SJCRH30 (cell line): ENCODE results near the gene KCNS1. TPM values are rescaled to one million over a fixed set of nuclear protein-coding genes. Genes with fewer than 3 reads are reported as not detected.
A peak's percentile ranks its signal among the peaks of the same experiment; 100 is the strongest.

ENCODE experiments used
- DNase-seq, 2 experiments: peaks; one replicate each; pipeline ENCODE4 v3.0.0-alpha.2; 2015 to 2020
- H3K27ac ChIP-seq: fragments of 250-450 bp; sonication (Bioruptor Pico); 2 replicates; pipeline ENCODE4 v1.5.1; 2020; ENCODE audit warnings: mild to moderate bottlenecking, moderate library complexity
- H3K27me3 ChIP-seq: fragments of 250-450 bp; sonication (Bioruptor Pico); 2 replicates; pipeline ENCODE4 v1.5.1; 2020; ENCODE audit warnings: mild to moderate bottlenecking, moderate library complexity
- H3K36me3 ChIP-seq: fragments of 250-450 bp; sonication (Bioruptor Pico); 2 replicates; pipeline ENCODE4 v1.5.1; 2020; ENCODE audit warnings: mild to moderate bottlenecking, moderate library complexity
- H3K4me1 ChIP-seq: fragments of 250-450 bp; sonication (Bioruptor Pico); 2 replicates; pipeline ENCODE4 v1.5.1; 2020; ENCODE audit warnings: mild to moderate bottlenecking, moderate library complexity
- H3K4me3 ChIP-seq: fragments of 250-450 bp; sonication (Bioruptor Pico); 2 replicates; pipeline ENCODE4 v1.5.1; 2020; ENCODE audit warnings: mild to moderate bottlenecking, moderate library complexity
- H3K9me3 ChIP-seq: fragments of 250-450 bp; sonication (Bioruptor Pico); replicated peaks from 2 replicates; pipeline ENCODE4 v1.5.1; 2020; ENCODE audit warnings: mild to moderate bottlenecking, moderate library complexity
- total RNA-seq: library from RNA; depleted of rRNA; stranded (reverse); fragments of >200 nt; shearing (Covaris generic); gene quantifications from 2 replicates; pipeline ENCODE4 v1.2.3, GENCODE V29; 2014

KCNS1 gene
- total RNA-seq, 1 experiment from 2014 or later = not detected

DNA sequence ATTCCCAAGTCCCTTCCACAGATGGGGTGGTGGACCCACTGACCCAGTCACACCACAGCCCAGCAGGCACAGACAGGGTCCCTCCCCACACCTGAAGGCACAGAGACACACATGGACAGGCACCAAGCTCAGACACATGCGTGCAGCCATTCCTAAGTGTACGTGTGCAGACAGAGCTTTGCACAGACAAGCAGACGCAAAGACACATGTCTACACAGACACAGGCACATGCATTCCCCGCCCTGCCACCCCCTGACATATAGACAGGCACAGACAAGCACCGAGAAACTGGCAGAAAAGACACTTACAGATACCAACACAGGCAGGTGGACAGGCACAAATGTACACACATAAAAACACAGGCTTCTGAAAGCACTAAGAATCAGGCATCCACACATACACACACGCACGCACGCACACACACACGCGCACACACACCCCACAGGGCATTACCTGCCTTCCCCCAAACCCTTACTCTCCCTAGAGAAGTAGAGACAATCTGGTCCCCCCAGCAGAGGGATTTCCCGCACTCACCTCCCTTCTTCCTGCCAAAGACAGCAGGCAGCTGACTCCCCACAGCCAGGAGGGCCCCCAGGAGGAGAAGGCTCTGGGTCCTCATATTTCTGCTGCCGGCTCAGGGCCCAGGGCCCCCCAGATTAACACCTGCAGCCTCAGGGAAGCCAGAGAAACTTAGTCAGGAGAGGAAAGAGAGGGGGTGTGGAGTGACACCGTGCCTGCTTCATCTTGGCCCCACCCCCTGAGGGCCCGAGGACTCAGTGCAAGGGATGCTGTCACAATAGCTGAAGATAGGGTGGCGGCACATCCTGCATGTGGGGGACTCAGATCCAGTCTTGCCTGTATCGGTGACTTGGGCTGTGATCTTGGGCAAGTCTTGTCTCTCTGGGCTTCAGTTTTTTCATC, 13.8 kb upstream of the KCNS1 start, which contains the start of gene WFDC5:
Gene WFDC5, minus strand, starts transcription at position 710 of the 921 bp plus-strand sequence. Its CDS starts 91 bp downstream, at position 619.
- H3K4me3 ChIP-seq = no peak within 1 kb of the TSS
- H3K36me3 ChIP-seq = no peaks in the 10 kb centered on the region
- no peak for DNase-seq
- H3K4me1 ChIP-seq = no peaks in the 10 kb centered on the region
- H3K27ac ChIP-seq = no peak within 1 kb of the TSS
- H3K9me3 ChIP-seq = no peaks in the 10 kb centered on the region
- peaks cover 10% of the 10 kb centered on the region for H3K27me3 ChIP-seq

DNA sequence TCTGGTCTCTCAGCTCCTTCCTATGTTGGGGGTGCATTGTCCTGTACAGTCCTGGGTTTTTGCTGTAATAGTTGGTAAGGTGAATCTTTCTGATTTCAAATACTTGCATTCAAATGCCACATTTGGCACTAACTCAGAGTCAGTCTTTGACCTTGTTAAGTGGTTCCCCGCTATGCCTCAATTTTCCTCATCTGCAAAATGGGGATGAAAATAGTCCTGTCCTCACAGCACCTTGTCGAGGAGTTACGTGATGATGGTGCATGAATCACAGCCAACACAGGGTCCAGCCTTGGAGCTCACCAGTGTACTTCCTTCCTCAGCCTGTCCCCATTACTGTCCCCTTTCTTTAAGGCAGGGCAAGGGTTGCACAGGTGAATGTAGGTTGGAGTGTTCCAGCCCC, 12.9 kb upstream of the KCNS1 start:
- DNase-seq = no peak
- H3K4me3 ChIP-seq = no peak overlapping the region
- H3K27me3 ChIP-seq = peaks cover 10% of the 10 kb centered on the region
- H3K4me1 ChIP-seq = no peaks in the 10 kb centered on the region
- no peaks in the 10 kb centered on the region for H3K9me3 ChIP-seq
- no peak overlapping the region for H3K27ac ChIP-seq
- H3K36me3 ChIP-seq = no peaks in the 10 kb centered on the region

DNA sequence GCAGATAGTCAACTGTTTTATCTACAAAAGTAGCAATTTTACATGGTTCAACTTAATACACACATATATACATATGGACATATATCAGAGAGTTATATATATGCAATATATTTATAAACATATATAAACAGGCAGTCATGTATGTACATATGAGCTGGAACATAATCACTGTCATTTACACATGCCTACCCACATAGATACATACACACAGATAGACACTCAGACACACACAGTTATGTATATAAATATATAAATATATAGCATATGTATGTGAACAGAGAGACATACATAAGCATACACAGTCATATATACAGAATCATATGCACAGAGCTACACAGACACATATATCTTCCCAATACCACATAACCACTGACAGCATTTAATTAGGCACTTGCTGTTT, 11.8 kb upstream of the KCNS1 start:
- no peaks in the 10 kb centered on the region for H3K4me1 ChIP-seq
- H3K27me3 ChIP-seq = peaks cover 6% of the 10 kb centered on the region
- H3K9me3 ChIP-seq = no peaks in the 10 kb centered on the region
- DNase-seq = no peak
- H3K36me3 ChIP-seq = no peaks in the 10 kb centered on the region
- H3K27ac ChIP-seq = no peak overlapping the region
- no peak overlapping the region for H3K4me3 ChIP-seq

DNA sequence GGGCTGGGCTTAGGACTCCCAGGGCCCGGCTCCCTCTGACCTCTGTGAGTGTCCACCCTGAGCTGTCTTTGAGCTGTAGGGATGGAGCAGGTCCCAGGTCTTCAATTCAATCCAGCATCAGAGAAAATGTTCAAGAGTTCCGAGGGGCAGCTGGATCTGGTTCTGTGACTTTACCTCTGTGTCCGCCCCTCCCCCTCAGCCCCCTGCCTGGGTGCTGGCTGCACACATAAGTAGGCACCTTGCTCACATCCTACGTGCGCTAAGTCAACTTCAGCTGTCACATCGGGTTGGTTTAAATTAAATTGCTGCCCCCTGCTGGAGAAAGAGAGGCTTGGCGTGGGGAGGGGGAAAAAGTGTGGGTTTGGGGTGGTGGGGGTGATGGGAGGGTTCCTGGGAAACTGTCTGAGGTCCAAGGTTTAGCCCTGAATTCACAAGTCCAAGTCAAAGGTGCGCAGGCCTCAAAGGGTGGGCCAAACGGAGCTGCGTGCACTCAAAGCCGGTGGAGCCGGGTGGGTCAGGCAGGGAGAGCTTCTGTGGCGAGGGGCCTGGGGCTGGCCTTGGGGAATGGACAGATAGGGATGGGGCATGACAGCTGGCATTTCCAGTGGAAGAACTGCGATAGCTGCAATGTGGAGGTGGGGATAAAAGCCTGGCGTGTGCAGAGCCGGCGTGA, 11.0 kb upstream of the KCNS1 start:
- Histone ChIP-seq H3K4me1 (no peaks in the 10 kb centered on the region), H3K36me3 (no peaks in the 10 kb centered on the region), H3K4me3 (no peak overlapping the region), H3K9me3 (no peaks in the 10 kb centered on the region), H3K27ac (no peak overlapping the region), H3K27me3 (peaks cover 6% of the 10 kb centered on the region; the same call in 1 of the 2 replicates)
- DNase-seq = peak in 1 of 2 experiments; percentile 51

DNA sequence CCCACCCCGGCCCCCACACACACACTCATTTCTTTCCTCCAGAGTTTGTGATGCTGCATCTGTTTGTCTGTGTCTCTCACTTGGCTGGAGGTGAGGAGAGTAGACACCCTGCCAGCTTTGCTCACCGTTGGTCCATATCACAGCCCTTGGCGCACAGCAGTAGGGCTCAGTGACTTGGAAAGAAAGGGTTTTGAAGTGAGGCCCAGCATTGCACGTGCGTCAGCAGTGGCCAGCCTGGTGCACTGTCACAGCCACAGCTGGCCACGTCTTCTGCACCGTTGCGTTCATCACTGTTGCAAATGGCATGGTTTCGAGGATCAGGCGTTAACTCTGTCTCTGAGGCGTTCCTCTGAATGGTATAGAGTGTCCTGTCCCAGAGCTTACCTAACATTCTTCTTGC, 10.4 kb upstream of the KCNS1 start:
- DNase-seq = no peak
- Histone ChIP-seq H3K27me3 (peaks cover 6% of the 10 kb centered on the region; the same call in 1 of the 2 replicates), H3K27ac (no peak overlapping the region), H3K9me3 (no peaks in the 10 kb centered on the region; the same call in 1 of the 2 replicates), H3K4me3 (no peak overlapping the region), H3K36me3 (no peaks in the 10 kb centered on the region), H3K4me1 (no peaks in the 10 kb centered on the region)

DNA sequence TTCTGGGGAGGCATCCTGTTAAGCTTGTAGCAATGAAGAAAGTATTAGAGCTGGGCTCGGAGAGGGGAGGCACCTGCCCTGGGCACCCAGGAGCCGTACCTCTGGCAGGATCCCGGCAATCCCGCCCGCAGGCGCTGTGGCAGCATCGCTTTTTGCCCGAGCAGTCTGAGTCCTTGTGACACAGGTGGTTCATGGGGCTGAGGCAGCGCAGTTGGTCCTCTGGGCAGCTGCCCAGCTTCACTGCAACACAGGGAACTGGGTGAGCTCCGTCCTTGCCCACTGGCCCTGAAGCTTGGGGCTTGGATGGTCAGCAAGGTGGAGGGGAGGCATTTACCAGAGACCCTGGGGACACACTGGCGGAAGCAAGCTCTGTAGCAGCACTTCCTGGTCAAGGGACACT, 9.4 kb upstream of the KCNS1 start:
- no peak overlapping the region for H3K4me3 ChIP-seq
- no peak for DNase-seq
- no peaks in the 10 kb centered on the region for H3K36me3 ChIP-seq
- H3K27ac ChIP-seq = no peak overlapping the region
- H3K4me1 ChIP-seq = no peaks in the 10 kb centered on the region; the same call in 1 of the 2 replicates
- 0 out of 2 replicates have a peak, but pooled peaks cover 6% of the 10 kb centered on the region for H3K27me3 ChIP-seq
- H3K9me3 ChIP-seq = no peaks in the 10 kb centered on the region; the same call in 1 of the 2 replicates

DNA sequence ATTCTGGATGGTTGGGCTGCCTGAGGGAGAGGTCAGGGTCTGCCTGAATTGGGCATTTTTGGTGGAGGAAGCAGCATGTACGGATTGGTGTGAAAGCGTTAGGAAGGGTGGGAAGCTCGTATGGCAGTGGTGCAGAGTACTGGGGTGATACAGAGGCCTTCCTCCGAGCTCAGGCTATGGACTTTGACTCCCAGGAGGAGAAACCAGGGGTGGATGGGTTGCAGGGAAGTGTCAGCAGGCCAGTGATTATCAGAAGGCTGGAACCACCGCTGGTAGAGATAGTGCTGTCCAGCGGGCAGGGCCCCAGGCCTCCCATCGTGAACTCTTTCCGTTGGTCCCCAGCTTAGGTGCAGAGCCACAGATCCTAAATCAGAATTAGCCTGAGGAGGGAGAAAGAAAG, 8.7 kb upstream of the KCNS1 start:
- Histone ChIP-seq H3K27me3 (0 out of 2 replicates have a peak, but pooled peaks cover 6% of the 10 kb centered on the region), H3K4me1 (peaks cover 4% of the 10 kb centered on the region; the same call in 1 of the 2 replicates), H3K4me3 (no peak overlapping the region), H3K27ac (no peak overlapping the region), H3K36me3 (no peaks in the 10 kb centered on the region), H3K9me3 (no peaks in the 10 kb centered on the region; the same call in 1 of the 2 replicates)
- no peak for DNase-seq

DNA sequence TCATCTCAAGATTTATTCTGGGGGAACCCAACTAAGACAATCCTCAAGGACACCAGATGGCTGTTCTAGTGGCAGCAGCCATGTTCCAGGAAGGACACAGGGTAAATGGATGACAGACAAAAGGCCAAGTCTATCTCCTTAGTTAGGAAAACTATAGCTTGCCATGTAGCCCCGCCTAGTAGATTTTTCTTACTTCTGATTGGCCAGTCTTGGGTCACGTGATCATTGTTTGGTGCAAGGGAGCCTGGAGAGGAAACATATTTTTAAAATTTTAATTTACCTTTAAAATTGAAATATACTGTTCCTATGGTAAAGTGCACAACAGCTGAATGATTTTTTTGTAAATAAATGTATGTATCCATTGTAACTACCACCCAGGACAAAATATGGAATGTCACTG, 4.4 kb upstream of the KCNS1 start:
- peaks cover 4% of the 10 kb centered on the region; the same call in 1 of the 2 replicates for H3K4me1 ChIP-seq
- no peaks in the 10 kb centered on the region for H3K27me3 ChIP-seq
- H3K27ac ChIP-seq = peak overlapping the region; percentile 22; the same call in 1 of the 2 replicates
- peak; percentile 49 to 67 for DNase-seq
- peak overlapping the region; percentile 9; the same call in 1 of the 2 replicates for H3K4me3 ChIP-seq
- no peaks in the 10 kb centered on the region; the same call in 1 of the 2 replicates for H3K9me3 ChIP-seq
- H3K36me3 ChIP-seq = no peaks in the 10 kb centered on the region

DNA sequence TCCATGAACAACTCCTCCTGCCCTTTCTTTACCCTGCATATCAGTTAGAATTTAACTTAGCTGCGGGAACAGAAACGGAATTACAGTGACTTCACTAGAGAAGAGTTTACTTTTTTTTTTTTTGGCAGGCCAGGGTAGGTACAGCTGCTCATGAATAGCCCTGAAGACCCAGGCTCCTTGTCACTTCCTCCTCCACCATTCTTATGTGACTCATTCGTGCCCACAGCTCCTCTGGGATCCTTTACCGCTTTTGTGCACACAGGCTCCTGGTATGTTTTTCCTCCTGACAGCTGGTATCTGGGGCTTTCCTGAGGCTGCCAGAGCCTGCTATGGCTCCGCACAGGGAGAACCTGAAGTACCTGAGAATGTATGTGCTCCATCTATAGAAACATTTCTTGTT, 3.9 kb upstream of the KCNS1 start:
- Histone ChIP-seq H3K27ac (peak overlapping the region; percentile 22; the same call in 1 of the 2 replicates), H3K36me3 (no peaks in the 10 kb centered on the region), H3K4me3 (peak overlapping the region; percentile 9; the same call in 1 of the 2 replicates), H3K27me3 (no peaks in the 10 kb centered on the region), H3K4me1 (peaks cover 4% of the 10 kb centered on the region; the same call in 1 of the 2 replicates), H3K9me3 (no peaks in the 10 kb centered on the region; the same call in 1 of the 2 replicates)
- peak; percentile 80 to 82 for DNase-seq

DNA sequence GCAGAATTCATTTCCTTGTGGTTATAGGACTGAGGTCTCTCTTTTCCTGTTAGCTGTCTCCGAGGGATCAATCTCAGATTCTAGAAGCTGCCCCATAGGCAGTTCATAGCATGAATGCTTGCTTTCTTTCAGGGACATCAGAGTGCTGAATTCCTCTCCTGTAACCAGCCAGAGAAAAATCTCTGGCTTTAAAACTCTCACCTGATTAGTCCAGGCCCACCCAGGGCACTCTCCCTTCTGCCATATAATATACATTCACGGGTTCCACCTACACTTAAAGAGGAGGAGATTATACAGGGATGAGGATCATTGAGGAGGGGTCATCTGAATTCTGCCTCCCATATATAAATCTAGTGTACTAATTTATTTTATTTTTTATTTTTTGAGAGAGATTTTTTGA, 2.1 kb upstream of the KCNS1 start:
- DNase-seq = no peak
- Histone ChIP-seq H3K4me3 (no peak overlapping the region), H3K4me1 (peaks cover 4% of the 10 kb centered on the region; the same call in 1 of the 2 replicates), H3K27me3 (no peaks in the 10 kb centered on the region), H3K27ac (no peak overlapping the region), H3K9me3 (no peaks in the 10 kb centered on the region; the same call in 1 of the 2 replicates), H3K36me3 (no peaks in the 10 kb centered on the region)

DNA sequence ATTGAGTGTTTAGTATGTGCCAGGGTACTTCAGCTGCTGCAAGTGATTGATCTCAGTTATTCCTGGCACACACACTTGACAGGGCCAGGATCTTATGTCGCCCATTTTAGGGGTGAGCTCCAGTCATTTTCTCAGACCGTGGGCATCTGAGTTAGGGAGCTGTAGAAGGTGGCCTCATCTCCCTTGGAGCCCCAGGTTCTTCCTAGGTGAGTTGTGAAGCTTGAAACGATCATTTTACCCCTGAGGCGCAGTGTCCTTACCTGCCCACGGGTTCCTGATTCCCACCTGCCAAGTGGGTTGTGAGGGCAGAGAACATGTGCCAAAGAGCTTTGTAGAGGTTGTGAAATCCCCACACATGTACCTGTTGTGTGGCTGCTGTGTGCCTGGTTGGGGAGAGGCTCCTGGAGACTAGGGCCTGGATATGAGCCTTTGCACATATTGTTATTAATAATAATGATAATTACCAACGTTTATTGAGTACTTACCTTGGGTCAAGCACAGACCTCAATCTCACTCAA, 465 bp upstream of the KCNS1 start:
- DNase-seq = no peak
- Histone ChIP-seq H3K36me3 (no peaks in the 10 kb centered on the region), H3K9me3 (no peaks in the 10 kb centered on the region), H3K4me3 (no peak overlapping the region), H3K27me3 (no peaks in the 10 kb centered on the region), H3K4me1 (peaks cover 4% of the 10 kb centered on the region; the same call in 1 of the 2 replicates), H3K27ac (no peak overlapping the region)

DNA sequence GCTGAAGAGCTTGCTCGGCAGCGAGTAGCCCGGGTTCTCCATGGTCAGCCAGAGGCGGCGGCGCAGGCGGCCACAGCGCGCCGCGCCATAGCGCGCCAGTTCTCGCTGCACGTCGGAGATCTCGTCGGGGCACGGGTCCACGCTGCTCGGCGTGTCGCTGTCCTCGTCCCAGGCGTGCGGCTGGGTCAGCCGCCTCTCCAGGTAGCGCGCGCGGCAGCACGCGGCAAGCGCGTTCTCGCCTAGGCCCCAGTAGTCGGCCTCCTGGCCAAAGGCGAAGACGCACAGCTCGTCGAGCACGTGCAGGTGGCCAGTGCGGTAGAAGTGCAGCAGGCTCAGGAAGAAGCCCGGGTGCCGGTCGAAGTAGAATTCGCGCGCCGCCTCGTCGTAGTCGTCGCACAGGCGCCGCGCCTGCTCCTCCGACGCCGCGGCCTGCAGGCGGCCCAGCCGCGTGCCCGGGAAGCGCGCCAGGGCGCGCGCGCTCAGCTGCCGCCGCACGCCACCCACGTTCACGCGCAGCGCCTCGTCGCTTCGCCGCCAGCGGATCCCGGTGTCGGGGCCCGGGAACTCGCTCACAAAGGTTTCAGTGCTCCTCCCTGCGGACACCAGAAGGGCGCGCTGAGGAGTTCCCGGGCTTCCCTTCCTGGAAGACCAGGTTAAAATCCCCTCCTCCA, 2.7 kb downstream of the KCNS1 start:
- H3K27me3 ChIP-seq = no peaks in the 10 kb centered on the region
- H3K9me3 ChIP-seq = no peaks in the 10 kb centered on the region
- no peak overlapping the region for H3K27ac ChIP-seq
- no peak for DNase-seq
- H3K4me3 ChIP-seq = no peak overlapping the region
- no peaks in the 10 kb centered on the region for H3K36me3 ChIP-seq
- H3K4me1 ChIP-seq = no peaks in the 10 kb centered on the region

DNA sequence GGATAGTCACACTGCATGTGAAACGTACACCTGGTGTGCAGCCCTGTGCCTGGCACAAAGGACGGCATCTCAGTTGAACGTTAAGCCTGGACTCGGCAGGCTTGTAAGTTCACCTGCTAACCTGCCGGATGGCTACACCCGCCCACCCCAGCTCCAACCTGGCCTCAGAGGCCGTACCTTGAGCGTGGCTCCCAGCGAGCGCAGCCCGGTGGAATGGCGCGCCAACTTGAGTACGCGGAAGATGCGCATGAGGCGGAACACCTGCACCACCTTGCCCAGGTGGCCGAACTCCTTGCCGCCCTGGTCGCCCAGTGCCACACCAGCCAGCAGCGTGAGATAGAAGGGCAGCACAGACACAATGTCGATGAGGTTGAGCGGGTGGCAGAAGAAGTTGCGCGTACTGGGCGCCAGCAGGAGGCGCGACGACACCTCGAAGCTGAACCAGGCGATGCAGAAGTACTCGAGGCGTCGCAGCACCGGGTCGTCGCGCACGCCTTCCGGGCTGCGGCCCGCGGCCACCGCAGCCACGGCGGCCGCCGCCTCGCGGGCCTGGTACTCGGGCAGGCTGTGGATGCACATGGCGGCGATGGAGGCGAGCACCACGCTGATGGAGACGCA, 3.3 kb downstream of the KCNS1 start:
- DNase-seq = no peak
- Histone ChIP-seq H3K4me3 (no peak overlapping the region), H3K27ac (no peak overlapping the region), H3K4me1 (no peaks in the 10 kb centered on the region), H3K9me3 (no peaks in the 10 kb centered on the region), H3K36me3 (no peaks in the 10 kb centered on the region), H3K27me3 (no peaks in the 10 kb centered on the region)

DNA sequence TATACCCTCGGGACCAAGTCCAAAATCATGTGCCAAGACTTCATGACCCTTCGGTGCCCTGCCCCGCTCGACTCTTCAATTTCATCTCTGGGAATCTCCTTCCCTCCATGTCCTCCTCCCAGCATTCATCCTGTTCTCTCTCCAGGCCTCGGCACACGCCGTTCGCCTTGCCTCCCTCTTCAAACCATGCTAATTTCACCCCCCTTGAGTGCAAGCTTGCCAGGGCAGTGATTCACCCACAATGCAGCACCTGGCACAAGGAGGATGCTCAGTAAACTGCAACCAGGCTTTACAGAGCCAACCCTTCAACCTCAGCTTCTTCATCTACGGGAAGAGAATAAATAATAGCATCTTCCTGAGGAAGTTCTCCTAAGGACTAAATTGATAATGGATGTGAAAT, 4.1 kb downstream of the KCNS1 start:
- H3K9me3 ChIP-seq = no peaks in the 10 kb centered on the region
- H3K4me1 ChIP-seq = peaks cover 4% of the 10 kb centered on the region
- H3K36me3 ChIP-seq = no peaks in the 10 kb centered on the region
- H3K27me3 ChIP-seq = no peaks in the 10 kb centered on the region
- H3K4me3 ChIP-seq = no peak overlapping the region
- H3K27ac ChIP-seq = no peak overlapping the region
- DNase-seq = no peak
